ENCODE data around the gene EMP2. TPM values are rescaled to one million over a fixed set of nuclear protein-coding genes. Genes with fewer than 3 reads are reported as not detected.

EMP2 gene
- total RNA-seq, 2 experiments from 2014 or later: not detected

DNA sequence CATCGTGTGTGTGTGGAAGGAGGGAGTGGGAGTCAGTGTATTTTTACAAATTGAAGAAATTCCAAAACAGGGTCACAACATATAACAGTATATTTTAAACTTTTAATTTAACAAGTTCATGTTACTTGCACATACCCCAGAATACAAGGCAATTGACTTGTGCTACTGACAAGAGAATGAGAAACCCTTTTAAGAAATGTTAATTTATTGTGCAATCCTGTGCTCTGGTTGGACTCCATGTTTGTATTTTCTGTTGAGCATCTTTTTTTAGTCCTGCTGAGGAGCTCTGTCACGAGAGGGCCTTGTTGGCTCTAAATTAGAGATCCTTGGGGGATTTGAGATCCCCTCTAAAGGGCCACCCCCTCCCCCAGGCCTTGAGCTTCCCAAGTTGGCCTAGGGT is 1.1 kb upstream of the EMP2 start:
- no peak for DNase-seq
- Mint-ChIP-seq H3K4me3 (no peak overlapping the region), H3K4me1 (ENCODE audit: low read depth) (peaks cover 2% of the 10 kb centered on the region), H3K27me3 (ENCODE audit: low read depth) (peaks cover 33% of the 10 kb centered on the region), H3K9me3 (no peaks in the 10 kb centered on the region), H3K27ac (no peak overlapping the region), H3K36me3 (ENCODE audit: low read depth) (no peaks in the 10 kb centered on the region)
- intact Hi-C loops (cut with micrococcal nuclease): no loop called here
- CTCF ChIA-PET: no interaction called here

DNA sequence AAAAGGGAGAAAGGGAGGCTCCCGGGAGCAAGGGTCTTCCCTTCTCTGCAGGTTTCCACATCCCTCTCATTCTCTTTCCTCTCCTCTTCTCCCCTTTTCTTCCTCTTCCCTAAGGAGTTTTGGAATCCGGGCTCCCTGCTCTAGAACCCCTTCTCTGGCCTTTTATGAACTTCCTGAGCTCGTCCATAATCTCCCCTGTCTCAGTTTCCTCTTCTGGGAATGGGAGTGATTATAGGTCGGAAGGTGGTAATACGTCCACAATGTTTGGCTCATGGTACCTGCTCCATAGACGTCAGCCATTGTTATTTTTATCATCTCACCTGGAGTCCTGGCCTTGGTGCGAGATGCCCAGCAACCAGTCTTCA is 467 bp upstream of the EMP2 start:
- H3K4me1 Mint-ChIP-seq (ENCODE audit: low read depth): peaks cover 2% of the 10 kb centered on the region
- no peak overlapping the region for H3K27ac Mint-ChIP-seq
- peaks cover 31% of the 10 kb centered on the region for H3K27me3 Mint-ChIP-seq (ENCODE audit: low read depth)
- CTCF ChIA-PET: no interaction called here
- no peaks in the 10 kb centered on the region for H3K36me3 Mint-ChIP-seq (ENCODE audit: low read depth)
- no peak for DNase-seq
- intact Hi-C loops (cut with micrococcal nuclease): no loop called here
- H3K4me3 Mint-ChIP-seq: no peak overlapping the region
- no peaks in the 10 kb centered on the region for H3K9me3 Mint-ChIP-seq

DNA sequence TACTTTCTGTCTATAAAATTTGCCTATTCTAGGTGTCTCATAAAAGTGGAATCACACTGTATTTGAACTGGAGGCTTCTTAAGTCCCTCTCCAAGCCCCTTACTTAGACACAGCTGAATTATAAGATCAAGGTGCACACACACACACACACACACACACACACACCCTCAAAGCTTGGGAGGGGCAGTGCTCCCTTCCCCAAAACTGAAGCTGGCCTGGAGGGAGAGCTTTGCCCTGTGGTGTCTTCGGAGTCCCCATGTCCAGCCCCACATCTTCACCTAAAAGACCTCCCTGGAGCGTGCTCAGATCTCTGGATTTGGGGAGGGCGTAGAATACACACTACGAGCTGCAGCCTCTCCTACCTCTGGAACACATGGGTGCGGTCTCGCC is 828 bp downstream of the EMP2 start:
- Mint-ChIP-seq H3K9me3 (no peaks in the 10 kb centered on the region), H3K36me3 (ENCODE audit: low read depth) (no peaks in the 10 kb centered on the region), H3K27me3 (ENCODE audit: low read depth) (peaks cover 31% of the 10 kb centered on the region), H3K4me3 (no peak overlapping the region), H3K27ac (no peak overlapping the region), H3K4me1 (ENCODE audit: low read depth) (peaks cover 2% of the 10 kb centered on the region)
- intact Hi-C loops (cut with micrococcal nuclease): no loop called here
- no peak for DNase-seq
- CTCF ChIA-PET: no interaction called here

DNA sequence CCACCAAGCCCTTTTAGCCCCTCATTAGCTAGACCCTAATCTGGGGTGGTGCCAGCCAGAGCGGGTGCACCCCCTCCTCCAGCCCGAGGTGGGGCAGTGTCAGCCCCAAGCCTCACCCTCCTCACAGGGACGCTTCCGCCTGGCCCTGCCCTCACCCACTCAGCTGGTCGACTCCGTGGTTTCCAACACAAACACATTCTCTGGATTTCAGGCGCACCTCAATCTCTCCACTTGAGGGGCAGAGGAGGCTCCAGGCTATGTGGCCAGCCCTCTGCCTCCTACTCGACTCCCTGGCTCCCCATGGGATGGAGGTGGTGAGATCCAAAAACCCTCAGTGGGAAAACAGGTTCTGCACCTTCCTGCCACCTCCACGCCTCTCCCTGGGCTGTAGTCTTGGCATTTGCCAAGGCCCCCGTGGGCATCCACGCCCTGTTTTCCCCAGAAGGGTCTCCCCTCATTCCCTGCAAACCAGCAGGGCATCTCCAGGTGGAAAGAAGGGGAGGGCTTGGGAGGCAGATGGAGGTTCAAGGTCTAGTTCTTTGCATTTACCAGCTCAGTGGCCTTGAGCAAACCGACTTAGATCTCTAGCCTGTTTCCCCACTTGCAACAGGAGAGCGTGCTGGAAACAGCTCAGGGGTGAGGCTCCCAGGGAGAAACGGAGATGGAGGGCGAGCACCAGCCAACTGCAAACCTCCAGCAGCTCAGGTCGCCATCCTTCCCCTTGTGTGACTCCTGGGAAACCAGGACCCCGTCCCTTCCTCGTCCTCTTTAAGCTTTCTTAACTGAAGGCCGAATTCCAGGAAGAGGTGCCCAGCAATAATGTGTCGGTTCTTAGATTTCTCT is 1.7 kb downstream of the EMP2 start:
- H3K4me1 Mint-ChIP-seq (ENCODE audit: low read depth): peaks cover 2% of the 10 kb centered on the region
- no peak overlapping the region for H3K4me3 Mint-ChIP-seq
- peaks cover 30% of the 10 kb centered on the region for H3K27me3 Mint-ChIP-seq (ENCODE audit: low read depth)
- CTCF ChIA-PET: interaction anchor here (1.1 kb wide), 1 partner anchor 11 kb away, joined by 3 read pairs; no protein-coding TSS in a partner anchor
- intact Hi-C loops (cut with micrococcal nuclease): no loop called here
- no peak overlapping the region for H3K27ac Mint-ChIP-seq
- DNase-seq: no peak
- H3K9me3 Mint-ChIP-seq: no peaks in the 10 kb centered on the region
- H3K36me3 Mint-ChIP-seq (ENCODE audit: low read depth): no peaks in the 10 kb centered on the region

DNA sequence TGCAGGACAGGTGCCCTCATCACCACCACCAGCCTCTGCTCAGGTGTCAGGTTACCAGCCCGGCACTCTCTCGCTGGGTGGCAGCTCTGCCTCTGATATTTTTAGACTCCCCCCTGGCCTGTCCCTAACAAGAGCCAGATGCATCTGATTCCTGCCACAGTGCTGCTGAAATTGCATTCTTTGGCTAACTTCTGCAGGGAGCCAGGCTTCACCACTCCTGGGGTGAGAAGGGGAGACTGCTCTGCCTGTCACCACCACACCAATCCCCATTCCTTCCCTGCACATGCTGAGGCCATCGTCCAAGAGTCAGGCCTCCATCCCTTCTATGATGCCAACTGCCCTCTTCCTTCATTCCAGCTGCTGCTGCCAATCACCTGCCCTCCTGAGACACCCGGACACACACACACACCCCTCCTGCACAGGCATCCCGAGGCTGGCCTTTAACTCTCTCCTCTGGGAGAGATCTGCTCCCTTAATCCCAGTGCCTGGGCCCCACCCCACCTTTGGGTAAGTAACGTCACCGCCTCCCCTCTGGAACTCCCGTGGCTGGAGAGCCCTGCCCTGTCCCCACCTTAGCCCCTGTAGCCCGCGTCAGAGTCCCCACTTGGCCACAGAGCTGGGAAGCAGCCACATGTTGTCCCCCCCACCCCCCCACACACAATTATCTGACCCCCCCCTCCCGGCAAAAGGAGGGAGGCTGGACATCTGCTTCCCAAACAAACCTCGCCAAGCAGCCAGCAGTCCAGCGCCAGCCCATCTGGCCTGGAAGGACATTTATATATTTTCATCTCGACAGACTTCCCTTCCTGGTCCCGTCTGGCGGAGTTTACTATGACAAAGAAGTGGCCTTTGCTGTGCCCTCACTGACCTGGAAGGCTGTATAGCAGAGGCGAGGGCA is 2.8 kb downstream of the EMP2 start:
- no peak overlapping the region for H3K4me3 Mint-ChIP-seq
- no peaks in the 10 kb centered on the region for H3K9me3 Mint-ChIP-seq
- H3K27me3 Mint-ChIP-seq (ENCODE audit: low read depth): peaks cover 29% of the 10 kb centered on the region
- CTCF ChIA-PET: interaction anchor here (1.1 to 1.2 kb wide), 2 partner anchors 12 to 321 kb away, joined by 3 to 5 read pairs; no protein-coding TSS in a partner anchor
- intact Hi-C loops (cut with micrococcal nuclease): no loop called here
- no peak overlapping the region for H3K27ac Mint-ChIP-seq
- H3K36me3 Mint-ChIP-seq (ENCODE audit: low read depth): no peaks in the 10 kb centered on the region
- peaks cover 2% of the 10 kb centered on the region for H3K4me1 Mint-ChIP-seq (ENCODE audit: low read depth)
- no peak for DNase-seq

DNA sequence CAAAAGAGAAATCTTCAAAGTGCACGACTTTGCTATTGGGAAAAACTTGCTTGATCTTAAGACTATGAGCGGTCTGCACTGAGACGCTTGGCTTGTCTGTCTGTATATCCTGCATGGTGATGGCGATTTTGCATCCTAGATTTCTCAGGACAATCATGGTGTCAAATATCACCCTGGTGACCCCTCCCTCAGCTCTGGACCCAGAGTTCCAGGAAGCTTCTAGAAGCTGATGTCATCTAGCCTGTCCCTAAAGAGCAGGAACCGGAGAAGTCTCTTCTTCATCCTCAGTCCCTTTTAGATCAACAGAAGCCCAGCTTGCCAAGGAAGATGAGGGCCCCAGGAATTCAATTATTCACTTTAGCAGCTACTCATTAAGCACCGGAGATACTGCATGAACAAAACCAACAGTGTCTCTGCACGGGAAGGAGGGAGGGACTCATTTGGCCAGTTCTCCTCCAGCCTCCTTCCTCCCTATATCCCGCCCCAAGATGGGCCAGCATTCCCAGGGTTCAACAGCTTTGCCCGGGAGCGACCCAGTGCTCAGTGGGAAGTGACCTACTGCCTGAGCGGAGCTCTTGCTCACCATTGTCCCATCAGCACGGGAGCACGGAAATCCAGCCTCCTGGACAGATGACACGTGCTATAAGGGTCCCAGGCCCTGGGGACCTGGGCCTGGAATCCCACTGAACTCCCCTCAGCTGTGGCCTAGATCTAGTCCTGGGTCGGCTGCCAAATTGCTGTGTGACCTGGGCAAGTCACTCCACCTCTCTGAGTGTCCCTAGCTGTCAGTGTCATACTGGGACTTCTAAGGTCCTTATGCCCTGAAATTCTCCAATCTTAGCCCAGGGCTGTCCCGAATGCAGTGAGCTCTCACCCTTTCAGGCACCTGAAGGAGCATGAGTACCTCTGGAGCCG is 3.8 kb downstream of the EMP2 start:
- no peaks in the 10 kb centered on the region for H3K36me3 Mint-ChIP-seq (ENCODE audit: low read depth)
- intact Hi-C loops (cut with micrococcal nuclease): no loop called here
- no peak overlapping the region for H3K4me3 Mint-ChIP-seq
- no peak for DNase-seq
- CTCF ChIA-PET: interaction anchor here (1.2 kb wide), 1 partner anchor 320 kb away, joined by 5 read pairs; no protein-coding TSS in a partner anchor
- peaks cover 25% of the 10 kb centered on the region for H3K27me3 Mint-ChIP-seq (ENCODE audit: low read depth)
- H3K9me3 Mint-ChIP-seq: no peaks in the 10 kb centered on the region
- H3K27ac Mint-ChIP-seq: no peak overlapping the region
- peaks cover 2% of the 10 kb centered on the region for H3K4me1 Mint-ChIP-seq (ENCODE audit: low read depth)

DNA sequence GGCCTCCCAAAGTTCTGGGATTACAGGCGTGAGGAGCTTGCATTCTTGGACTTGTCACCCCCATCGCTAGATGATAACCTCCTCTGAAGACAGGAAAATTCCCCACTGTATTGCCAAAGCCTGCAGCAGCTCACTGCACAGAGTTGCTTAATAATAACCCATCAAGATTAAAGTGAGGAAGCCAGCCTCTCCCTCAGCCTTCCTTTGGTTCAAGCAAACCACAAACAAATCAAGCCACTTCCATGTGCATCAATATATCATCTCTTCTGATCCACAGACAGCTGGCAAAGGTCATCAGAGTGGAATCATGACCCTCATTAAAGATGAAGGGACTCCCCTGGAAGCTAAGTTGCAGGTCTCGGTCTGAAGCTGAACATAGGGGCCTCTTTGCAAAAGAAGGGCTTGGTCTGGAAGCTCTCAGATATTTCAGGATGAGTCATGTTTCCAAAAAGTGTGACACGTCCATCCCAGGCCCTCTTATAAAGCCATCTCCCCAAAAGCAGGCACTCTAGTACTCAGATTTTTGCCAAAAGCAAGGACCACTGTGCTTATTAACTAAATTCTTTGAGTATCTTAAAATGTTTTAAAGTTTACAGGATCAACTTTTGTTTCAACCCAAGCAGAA is 4.8 kb downstream of the EMP2 start:
- no peak for DNase-seq
- no peak overlapping the region for H3K27ac Mint-ChIP-seq
- no peak overlapping the region for H3K4me3 Mint-ChIP-seq
- H3K27me3 Mint-ChIP-seq (ENCODE audit: low read depth): peaks cover 17% of the 10 kb centered on the region
- H3K4me1 Mint-ChIP-seq (ENCODE audit: low read depth): no peaks in the 10 kb centered on the region
- intact Hi-C loops (cut with micrococcal nuclease): no loop called here
- no peaks in the 10 kb centered on the region for H3K9me3 Mint-ChIP-seq
- CTCF ChIA-PET: no interaction called here
- H3K36me3 Mint-ChIP-seq (ENCODE audit: low read depth): no peaks in the 10 kb centered on the region

DNA sequence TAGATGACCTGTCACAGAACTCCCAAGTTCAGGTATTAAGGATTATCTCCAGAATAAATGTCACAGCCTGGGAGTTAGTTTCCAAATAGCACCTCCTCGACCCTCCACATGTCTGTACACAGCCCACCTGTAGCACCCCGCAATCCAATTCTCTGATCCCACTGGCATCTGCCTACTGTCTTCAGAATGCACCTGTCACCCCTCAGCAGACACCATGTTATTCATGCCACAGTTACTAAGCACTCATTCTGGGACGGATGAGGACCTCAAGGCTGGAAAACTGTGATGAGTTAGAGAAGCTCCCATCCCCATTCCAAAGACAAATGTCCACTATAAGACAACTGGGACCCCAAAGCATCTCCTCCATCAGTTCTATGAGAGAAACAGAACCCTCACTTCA is 7.8 kb downstream of the EMP2 start:
- CTCF ChIA-PET: interaction anchor here (2.0 kb wide), 1 partner anchor 20 kb away, joined by 5 read pairs; no protein-coding TSS in a partner anchor
- DNase-seq: no peak
- H3K36me3 Mint-ChIP-seq (ENCODE audit: low read depth): no peaks in the 10 kb centered on the region
- no peaks in the 10 kb centered on the region for H3K4me1 Mint-ChIP-seq (ENCODE audit: low read depth)
- H3K27ac Mint-ChIP-seq: no peak overlapping the region
- H3K9me3 Mint-ChIP-seq: no peaks in the 10 kb centered on the region
- H3K4me3 Mint-ChIP-seq: no peak overlapping the region
- intact Hi-C loops (cut with micrococcal nuclease): no loop called here
- no peaks in the 10 kb centered on the region for H3K27me3 Mint-ChIP-seq (ENCODE audit: low read depth)

DNA sequence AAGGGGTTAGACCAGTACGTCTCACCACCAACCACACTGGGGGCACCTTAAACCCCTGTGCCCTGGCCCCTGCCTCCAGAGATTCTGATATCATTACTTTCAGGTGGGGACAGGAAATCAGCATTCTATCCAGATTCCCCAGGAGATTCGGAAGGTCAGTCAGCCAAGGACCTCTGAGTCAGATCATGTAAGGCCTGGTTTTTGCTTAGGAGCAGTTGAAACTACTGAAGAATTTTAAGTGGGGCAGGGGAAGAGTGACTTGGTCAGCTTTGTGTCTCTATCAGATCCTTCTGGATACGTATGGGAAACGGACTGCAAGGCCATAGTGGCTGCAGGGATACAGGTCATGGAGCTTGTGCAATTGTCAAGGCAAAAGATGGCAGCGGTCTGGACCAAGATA is 9.0 kb downstream of the EMP2 start:
- no peaks in the 10 kb centered on the region for H3K27me3 Mint-ChIP-seq (ENCODE audit: low read depth)
- no peak for DNase-seq
- no peaks in the 10 kb centered on the region for H3K36me3 Mint-ChIP-seq (ENCODE audit: low read depth)
- intact Hi-C loops (cut with micrococcal nuclease): no loop called here
- H3K4me3 Mint-ChIP-seq: no peak overlapping the region
- no peaks in the 10 kb centered on the region for H3K9me3 Mint-ChIP-seq
- CTCF ChIA-PET: interaction anchor here (2.0 kb wide), 1 partner anchor 19 kb away, joined by 5 read pairs; no protein-coding TSS in a partner anchor
- no peak overlapping the region for H3K27ac Mint-ChIP-seq
- no peaks in the 10 kb centered on the region for H3K4me1 Mint-ChIP-seq (ENCODE audit: low read depth)

DNA sequence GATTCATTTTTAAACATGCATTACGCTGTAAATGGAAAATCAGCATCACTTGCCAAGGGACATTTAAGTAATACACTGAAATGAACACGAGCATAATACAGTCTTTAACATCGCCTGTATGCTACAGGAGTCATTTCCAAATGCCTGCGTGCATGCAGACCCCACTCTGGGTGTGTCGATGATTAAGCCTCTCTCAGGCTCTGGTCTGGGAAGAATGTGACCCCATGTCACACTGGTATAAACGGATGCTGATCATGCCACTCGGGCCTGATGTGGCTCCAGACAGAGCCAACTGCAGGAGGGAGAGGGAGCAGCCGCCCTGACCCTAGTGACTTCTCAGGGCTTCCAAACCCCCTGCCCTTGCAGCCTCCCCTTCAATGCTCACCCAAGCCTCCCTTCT is 10.8 kb downstream of the EMP2 start:
- intact Hi-C loops (cut with micrococcal nuclease): no loop called here
- Mint-ChIP-seq H3K4me3 (no peak overlapping the region), H3K4me1 (ENCODE audit: low read depth) (no peaks in the 10 kb centered on the region), H3K27ac (no peak overlapping the region), H3K27me3 (ENCODE audit: low read depth) (no peaks in the 10 kb centered on the region), H3K9me3 (no peaks in the 10 kb centered on the region), H3K36me3 (ENCODE audit: low read depth) (no peaks in the 10 kb centered on the region)
- CTCF ChIA-PET: no interaction called here
- DNase-seq: no peak

DNA sequence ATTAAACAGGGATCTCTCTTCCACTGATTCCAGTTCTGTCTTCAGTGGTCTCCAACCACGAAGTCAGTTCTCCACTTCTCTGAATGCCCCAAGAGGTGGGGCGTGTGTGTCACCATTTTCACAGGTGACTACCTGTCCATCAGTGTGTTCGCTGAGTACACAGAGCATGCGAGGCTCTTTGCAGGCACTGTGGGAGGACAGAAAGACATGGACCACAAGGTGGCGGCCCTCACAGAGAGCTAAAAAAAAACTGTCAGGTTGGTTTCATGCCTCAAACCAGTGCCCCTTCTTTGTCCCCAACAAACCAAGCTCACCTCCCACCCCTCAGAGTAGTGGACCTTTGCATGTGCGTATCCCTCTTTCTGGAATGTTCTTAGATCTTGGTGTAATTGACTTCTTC is 13.8 kb downstream of the EMP2 start:
- Mint-ChIP-seq H3K9me3 (peaks cover 3% of the 10 kb centered on the region), H3K27ac (no peak overlapping the region), H3K36me3 (ENCODE audit: low read depth) (no peaks in the 10 kb centered on the region), H3K27me3 (ENCODE audit: low read depth) (peaks cover 6% of the 10 kb centered on the region), H3K4me3 (no peak overlapping the region), H3K4me1 (ENCODE audit: low read depth) (no peaks in the 10 kb centered on the region)
- CTCF ChIA-PET: interaction anchor here (0.8 kb wide), 1 partner anchor 52 kb away, joined by 3 read pairs; no protein-coding TSS in a partner anchor
- no peak for DNase-seq
- intact Hi-C loops (cut with micrococcal nuclease): no loop called here
